ENCODE results near the gene SNAP29.

- TF ChIP-seq CTCF (IDR thresholded peaks at IDR 0.05) (no peak), POLR2A (IDR thresholded peaks at IDR 0.05) (no peak)
These were observed 40.3 kb upstream of the SNAP29 start for GRCh38 chr22:20818471-20818870.
